GM19239 (cell line): Measurements from ENCODE around the gene KIF12.

Experiments used
- DNase-seq: peaks from one replicate; pipeline ENCODE4 v3.0.0; 2011; ENCODE audit warnings: low spot score; ENCODE audit not compliant: insufficient read length
- FAIRE-seq: peaks from 2 replicates; lab custom pipeline; 2011; peaks lifted over from hg19 to GRCh38; lab: Jason Lieb, UNC

The KIF12 gene

DNA sequence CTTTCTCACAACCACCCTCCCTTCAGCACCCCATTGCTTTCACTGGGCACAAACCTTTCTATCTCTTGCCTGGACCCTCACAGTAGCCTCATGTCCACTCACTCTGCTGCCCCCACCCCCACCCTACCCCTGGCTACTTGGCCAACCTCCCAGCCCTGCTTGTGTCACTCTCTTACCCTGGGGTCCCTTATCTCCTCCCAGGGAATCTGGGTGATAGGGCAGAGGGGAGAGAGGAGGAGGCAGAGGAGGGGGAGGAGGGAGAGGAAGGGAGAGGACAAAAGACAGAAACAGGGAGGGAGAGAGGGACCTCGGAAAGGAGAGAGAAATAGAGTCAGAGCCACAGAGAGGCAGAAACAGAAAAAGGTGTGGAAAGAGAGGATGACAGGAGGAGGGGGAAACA, 25.0 kb upstream of the KIF12 start:
- DNase-seq (no peak), FAIRE-seq (no peak)

DNA sequence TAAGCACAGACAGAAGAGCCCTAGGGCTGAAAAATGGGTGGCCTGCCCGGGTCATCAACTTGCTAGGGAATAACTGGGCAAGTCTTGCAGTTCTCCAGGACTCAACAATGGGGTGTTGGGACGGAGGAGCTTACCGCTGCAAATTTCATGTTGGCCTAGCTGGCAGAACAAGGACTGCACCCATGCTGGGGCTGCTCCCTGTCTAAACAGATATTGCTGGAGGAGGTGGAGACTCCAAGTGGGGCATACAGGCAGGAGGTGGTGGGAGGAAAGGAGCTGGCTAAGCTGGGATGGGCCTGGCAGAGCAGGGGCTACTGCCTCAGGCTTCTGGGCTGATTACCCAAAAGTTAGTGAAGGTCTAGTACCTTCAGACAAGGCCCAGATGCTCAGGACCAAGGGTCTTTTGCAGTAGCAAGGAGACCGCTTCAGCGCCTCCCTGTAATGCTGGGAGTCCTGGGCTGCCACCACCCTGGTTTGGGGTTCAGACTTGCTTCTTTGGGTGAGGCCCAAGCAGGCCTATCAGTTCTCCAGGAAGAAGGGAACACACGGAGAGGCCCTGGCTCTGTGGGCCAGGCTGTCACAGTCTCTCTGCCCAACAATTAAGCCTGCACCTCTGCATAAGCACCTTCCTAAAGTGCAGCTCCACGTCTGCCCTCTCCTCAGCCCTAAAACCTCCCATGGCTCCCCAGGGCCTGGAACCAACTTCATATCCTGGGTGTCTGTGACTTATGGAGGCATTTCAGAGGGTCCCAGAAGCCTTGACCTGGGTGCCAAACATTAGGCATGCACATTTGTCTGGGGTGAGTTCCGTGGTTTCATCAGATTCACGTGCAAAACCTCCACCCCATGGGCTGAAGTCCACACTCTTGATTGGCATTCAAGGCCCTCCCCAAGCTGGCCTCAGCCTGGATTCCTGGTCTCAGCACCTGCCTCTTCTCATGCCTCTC, 24.2 kb upstream of the KIF12 start:
- FAIRE-seq (no peak), DNase-seq (no peak)

DNA sequence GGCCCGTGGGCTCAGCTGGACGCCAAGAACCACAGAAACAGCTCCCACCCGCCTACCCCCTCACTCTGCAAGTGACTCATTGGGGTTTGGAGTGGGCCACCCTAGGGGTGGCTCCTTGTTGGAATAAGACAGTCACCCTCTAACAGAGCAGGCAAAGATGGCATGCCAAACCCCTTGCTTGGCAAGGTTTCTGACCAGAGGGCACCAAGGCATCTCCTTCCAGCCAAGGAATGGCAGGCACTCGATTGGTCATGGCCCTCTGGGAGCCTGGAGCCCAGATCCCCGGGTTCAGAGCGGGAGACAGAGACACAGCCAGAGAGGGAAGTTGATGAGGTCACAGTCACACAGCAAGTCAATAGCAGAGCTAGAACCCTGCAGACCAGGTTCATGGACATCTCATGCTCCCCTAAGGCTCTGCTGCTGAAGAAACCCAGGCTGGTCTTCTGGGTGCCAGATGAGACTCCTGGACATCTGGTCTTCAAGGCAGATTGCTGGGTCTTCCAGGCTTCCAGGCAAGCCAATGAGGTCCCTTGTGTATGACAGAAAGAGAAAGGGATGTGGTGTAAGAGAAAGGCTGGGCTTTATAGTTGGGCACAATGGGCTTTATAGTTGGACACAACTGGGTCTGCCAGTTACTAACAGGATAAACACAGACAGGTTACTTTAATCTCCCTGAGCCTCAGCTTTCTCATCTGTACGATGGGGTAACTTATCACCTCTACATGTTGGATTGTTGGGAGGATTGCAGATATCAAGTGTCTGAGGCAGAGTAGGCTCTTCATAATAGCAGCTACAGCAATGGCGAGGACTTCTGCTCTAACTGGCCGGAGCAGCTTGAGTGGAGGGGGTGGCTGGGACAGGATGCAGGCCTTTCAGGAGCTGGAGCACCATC, 23.3 kb upstream of the KIF12 start:
- DNase-seq (no peak), FAIRE-seq (no peak)

DNA sequence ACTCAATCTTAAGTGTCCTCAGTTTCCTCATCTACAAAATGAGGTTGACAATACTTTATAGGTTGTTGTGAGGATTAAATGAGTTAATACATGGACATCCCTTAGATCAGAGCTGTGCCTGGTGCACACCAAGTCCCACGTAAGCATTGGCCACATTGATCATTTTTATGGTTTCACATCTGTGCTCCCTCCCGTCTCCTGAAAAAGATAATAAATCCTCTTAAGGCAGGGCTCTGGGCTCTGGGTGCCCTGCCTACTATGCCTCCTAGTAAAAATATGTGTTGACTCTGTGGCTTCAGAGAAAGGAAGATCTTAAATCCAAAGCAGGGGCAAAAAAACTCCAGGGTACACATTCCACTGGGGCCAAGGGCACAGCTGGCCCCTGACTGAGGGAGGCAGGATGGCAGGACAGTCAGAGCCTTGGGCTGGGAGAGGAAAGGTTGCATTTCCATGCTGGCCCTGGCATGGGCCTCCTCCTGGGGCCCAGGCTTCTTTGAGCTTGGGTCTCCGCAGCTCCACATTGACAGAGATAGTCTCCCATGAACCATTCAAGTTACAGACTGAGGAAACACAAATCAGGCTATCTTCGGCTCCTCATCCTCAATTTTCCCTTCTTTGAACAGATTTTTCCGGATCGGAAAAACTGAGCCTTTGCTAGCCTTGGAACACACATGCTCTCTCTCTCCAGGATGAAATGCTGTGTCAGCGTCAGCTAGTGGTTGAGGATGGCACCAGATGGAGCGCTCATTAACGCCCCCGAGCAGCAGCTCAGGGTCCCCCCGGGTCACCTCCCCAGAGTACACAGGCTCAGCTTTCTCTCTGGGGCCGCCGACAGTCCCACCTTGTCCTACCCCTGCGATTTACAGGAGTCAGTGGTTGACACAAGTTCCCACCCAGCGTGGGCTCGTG, 22.4 kb upstream of the KIF12 start:
- no peak for FAIRE-seq
- DNase-seq = no peak

DNA sequence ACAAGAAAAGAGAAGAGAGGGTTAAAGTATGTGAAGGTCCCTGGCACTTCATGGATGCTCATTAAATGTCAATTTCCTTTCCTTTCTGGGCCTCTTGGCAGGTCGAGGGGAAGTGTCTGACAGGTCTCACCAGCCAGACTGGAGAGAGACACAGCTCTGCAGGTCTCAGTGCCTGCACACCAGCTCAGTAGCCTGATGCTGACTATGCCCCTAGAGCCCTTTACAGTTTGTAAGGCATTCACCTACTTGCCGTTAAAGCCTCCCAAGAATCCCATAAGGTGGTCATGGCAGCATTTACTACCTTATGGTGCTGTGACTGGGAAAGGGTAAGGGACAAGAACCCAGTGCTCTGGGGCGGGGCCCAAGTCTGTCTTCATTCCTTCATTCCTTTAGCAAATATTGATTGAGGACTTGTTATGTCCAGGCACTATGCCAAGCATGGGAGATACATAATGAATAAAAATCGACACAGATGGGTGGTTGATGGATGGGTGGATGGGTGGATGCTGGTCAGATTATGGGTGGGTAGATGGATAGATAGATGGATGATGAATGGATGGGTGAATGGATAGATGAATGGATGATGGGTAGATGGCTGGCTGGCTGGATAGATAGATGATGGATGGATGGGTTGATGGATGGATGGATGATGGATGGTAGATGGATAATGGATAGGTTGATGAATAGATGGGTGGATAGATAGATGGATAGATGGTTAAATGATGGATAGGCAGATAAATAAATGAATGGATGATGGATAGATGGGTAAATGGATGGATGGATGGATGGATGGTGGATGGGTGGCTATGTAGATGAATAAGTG, 21.3 kb upstream of the KIF12 start:
- DNase-seq (no peak), FAIRE-seq (no peak)

DNA sequence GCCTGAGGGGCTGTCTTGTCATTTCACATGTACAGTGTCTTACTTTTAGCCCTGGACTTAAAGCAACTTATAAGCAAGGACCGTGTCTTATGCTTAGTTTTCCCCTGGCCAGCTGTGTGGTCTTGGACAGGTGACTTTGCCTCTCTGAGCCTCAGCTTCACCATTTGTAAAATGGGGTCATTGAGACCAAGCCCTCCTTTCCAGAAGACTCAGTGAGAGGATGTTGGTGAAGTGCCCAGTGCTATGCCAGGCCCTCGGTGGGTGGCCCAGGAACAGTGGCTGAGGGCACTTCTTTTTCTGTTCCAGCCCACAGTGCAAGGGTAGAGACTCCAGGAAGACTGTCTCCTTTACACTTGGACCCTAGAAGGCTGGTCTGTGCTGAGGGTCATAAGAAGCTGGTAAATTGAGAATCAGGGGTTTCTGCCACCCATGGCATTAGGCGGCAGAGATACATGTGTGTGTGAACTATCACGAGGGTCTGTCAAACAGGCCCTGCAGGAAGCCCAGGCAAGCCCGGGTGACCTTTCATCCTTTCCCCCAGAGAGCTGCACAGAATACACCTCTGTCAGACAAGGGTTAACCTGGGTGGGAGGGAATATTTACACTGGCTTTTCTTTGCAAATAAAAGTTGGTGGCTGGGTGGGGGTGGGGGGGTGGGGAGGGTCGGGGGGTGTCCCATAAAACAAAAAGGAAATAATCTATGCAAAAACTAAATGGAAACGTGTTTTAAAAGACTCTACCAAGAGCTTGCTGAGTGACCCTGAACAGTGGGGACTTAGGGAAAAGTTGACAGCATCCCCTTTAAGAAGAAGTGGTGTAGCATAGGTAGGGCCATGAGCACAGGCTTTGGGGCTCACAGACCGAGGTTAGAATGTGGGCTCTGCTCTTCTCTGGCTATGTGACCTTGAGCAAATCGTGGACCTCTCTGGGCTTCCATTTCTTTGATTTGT, 20.4 kb upstream of the KIF12 start:
- FAIRE-seq (no peak), DNase-seq (no peak)

DNA sequence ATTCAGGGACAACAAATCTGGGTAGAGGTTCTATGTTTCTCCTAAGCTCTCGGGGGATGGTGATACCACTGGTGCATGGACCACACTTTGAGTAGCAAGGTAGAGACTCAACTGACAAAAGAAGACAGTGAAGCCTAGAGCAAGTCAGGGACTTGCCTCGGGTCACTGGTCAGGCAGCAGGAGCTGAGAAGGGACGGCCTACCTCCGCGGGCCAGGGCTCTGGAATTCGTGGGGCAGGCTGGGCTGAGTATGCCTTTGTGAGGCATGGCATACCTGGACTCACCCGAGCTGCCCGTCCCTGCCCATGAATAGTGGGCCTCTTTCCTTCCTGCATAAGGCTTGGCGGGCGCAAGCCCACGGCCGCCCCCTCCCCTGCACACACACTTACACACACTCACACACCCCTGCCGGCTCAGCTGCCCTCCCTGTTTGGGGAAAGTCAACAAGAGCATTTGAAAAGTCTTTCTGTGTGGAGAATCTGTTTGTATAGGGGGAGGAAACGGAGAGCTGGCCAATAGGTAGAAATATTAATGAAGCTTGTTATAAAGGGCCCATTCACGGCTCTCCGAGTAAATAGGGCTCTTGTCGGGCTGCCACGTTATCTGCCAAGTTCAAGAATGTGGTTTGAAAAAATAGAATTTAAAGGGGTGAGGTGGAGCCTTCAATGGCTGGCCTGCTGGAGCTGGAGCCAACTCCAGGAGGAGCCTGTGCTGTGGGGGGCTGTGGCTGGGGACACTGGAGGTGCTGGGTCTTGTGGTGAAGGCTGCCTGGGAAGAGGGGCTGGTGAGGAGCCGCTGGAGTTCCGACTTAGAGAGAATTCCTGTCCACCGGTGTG, 19.1 kb upstream of the KIF12 start:
- DNase-seq (no peak), FAIRE-seq (no peak)

DNA sequence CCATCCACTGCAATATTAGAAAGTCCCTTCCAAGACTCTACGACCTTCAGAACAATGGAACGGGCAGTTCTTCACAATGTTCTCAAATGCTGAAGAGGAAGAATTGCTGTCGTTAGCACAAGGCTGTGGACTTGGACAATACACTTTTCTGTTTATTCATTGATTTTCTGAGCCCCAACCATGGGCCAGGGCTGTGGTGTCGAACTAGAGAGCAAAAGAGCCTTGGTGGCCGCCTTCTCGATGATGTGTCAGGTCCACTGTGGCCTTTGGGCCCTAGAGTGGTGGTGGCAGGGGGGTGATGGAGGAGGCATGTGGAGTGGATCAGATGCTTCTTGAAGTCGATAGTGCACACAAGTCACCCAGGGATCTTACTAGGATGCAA, 18.5 kb upstream of the KIF12 start:
- no peak for DNase-seq
- no peak for FAIRE-seq

DNA sequence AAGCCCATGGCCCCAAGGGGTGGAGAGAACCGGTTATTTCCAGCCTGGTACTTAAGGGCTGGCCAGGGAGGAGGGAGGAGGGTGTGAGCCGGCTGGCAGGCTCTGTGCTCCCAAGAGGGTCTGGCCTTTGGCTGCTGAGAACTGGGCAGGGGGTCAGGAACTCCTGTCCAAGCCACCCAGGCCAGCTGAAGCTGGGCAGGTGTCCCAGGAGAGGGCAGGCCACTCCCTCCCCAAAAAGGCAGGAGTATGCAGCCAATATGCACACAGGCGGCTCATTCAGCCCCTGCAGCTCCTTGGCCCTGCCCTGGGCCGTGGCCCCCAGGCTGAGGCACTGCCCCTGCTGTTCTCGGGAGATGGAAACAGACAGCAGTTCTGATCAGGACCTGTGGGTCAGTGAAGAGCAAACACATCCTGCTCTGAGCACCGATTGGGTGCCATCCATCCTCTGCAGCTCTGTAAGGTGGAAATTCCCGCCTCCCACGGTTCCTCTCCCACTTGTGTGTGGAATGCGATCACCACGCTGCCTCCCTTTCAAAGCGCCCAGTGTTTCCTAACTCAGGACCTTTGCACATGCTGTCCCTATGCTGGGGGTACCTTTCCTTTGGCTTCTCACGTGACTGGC, 17.1 kb upstream of the KIF12 start:
- FAIRE-seq (no peak), DNase-seq (no peak)

DNA sequence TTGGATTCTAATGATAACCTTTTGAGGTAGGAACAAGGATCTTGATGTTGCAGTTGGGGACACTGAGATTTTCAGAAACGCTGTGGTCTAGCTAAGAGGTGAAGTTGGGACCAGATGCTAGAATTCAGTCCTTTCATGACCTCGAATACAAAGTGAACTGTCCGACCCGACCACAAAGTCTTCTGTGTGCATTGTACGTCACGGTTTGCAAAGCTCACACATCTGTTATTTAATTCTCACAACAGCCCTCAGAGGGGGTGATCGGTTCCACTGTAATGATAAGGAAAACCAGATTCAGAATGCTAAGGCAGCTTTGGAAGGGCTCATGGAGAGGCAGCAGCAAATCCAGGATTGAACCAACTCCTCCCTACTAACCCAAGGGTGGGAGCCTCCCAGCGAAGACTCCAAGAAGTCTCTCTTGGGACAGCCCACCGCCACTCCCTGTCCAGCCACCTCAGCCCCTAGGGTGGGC, 16.6 kb upstream of the KIF12 start:
- DNase-seq = no peak
- no peak for FAIRE-seq

DNA sequence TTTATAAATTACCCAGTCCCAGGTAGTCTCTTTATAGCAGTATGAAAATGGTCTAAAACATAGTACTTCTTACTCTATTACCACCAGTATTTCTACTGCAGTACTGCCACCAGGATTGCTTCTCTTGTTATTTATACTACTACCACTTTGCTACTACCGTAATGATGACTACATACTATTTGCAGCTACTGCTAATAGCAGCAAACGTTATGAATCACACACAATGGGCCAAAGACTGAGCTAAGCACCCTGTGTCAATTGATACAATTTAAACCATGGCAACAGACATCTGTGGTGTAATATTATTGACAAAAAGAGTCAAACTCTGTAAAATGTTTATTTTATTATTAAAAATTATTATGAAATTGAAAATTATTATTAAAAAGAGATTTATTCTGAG, 15.3 kb upstream of the KIF12 start:
- no peak for FAIRE-seq

DNA sequence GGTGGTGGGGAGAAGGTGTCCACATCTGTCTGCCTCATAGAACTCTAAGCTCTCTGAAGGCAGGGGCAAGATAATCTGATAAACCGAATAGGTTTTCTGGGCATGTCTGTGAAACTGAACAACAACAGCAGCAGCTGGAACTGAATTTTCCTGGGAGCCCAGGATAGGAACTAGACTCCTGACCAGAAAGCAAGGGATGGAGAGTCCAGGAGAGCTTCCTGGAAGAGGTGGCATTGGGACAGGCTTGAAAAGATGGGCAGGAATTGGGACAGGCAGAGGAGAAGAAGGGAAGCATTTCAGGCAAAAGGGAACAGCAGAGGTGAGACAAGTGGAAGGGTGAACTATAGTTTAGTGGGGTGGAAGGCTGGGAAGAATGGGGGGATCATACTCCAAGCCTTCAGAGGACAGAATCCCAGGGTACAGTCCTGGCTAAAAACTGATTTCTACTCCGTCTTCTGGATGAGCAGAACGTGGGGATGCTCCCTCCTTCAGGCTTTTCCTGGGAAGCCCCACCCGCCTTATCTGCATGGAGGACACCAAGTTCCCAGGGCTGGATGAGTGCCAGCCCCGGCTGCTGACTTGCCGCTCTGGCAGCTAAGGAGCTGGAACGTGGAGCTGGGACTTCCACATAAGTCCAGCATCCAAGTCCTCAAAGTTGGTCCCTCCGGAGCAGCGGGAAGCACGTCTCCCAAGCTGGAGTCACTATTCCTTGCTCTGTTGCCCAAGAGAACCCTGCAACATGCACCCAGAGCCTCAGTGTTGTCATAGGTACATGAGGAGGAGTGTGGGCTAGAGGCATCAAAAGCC, 13.9 kb upstream of the KIF12 start:
- DNase-seq (no peak), FAIRE-seq (no peak)

More for the DNA sequence above, 15.3 kb upstream of the KIF12 start:
- DNase-seq = no peak

DNA sequence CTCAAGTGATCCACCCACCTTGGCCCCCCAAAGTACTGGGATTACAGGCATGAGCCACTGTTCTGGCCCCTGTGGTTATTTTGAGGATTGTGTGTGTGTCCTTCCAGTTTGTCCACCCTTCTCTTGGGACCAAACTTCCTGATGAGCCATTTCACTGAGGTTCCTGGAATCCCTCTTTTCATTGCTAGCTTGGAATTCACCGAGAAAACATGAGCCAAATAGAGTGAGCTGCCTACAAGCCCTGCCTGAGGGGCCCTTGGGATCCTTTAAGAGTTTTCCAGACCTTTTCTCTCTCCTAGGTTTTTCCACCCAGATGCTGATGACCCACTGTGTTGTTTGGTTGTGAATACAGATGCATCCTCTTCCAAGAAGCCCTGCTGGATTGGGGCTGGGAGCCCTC, 13.2 kb upstream of the KIF12 start:
- DNase-seq (no peak), FAIRE-seq (no peak)

DNA sequence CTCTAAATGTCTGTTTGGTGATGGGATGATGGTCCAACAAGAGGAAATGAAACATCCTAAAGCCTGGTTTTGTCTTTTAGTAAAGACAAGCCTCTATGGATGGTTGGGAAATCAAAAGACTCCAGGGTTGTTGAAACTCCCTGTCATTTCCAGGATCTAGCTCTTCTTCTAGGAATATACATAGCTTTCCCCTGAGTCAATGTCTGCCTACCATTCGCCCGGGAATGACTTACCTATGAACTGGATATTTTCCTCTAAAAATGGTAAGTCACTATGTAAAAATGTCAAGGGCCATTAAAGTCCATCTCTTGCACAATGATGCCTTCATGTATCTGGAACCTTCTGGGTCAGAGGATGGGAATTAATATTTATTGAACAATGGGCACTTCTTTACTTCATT, 11.1 kb upstream of the KIF12 start:
- DNase-seq (no peak), FAIRE-seq (no peak)

DNA sequence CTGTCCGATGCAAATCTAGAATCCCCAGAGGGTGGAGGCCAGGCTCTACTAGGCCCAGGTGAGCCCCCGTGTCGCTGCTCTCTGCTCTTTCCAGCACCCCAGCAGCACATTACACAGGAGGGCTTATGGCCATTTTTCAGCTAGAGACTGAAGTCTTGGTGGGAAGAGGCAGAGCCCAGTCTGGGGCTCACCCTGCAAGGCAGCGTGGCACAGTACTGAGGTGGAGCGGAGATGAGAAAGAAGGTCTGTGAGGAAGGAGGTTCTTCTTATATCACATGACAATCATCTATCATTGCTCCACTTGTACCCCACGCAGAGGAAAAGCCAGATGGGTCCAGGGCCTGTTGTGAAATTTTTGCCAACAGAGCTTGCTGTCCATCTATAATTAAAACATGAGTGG, 10.0 kb upstream of the KIF12 start:
- DNase-seq (no peak), FAIRE-seq (no peak)
